ENCODE results near the gene P2RY8.
"Not testable (repeated sequence)": the region's sequence is repeated elsewhere in the genome, so short reads cannot be mapped to it uniquely, and the experiment has no call there.

Gene P2RY8

GRCh38 chrX:1475481-1475880 lies 61.5 kb downstream of the P2RY8 start:
- no peaks in the 10 kb centered on the region for H3K36me3 ChIP-seq (ENCODE audit: control insufficient read depth, insufficient read depth, low read length)
- H3K9me3 ChIP-seq (ENCODE audit: control insufficient read depth, insufficient read depth, low read depth, low read length): peaks cover 2% of the 10 kb centered on the region; the same call in 1 of the 2 replicates
- no peak overlapping the region for H3K27ac ChIP-seq (ENCODE audit: low read depth, low read length)
- no peak overlapping the region for H3K9ac ChIP-seq (ENCODE audit: low read length)
- H3K27me3 ChIP-seq (ENCODE audit: control insufficient read depth, insufficient read depth, low read length): no peaks in the 10 kb centered on the region; the same call in 1 of the 2 replicates
- H3K4me3 ChIP-seq (ENCODE audit: low read depth, low read length): no peak overlapping the region
- H3K4me1 ChIP-seq (ENCODE audit: control insufficient read depth, insufficient read depth, low read length): no peaks in the 10 kb centered on the region

DNA sequence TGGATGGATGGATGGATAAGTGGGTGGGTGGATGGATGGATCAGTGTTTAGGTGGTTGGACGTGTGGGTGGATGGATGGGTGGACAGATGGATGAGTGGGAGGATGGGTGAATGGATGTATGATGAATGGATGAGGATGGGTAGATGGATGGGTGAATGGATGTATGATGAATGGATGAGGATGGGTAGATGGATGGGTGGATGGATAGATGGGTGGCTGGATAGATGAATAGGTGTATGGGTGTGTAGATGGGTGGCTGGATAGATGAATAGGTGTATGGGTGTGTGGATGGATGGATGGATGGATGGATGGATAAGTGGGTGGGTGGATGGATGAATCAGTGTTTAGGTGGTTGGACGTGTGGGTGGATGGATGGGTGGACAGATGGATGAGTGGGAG lies 62.4 kb downstream of the P2RY8 start:
- not testable (repeated sequence) for H3K27ac ChIP-seq (ENCODE audit: low read depth, low read length); H3K9ac ChIP-seq (ENCODE audit: low read length); H3K36me3 ChIP-seq (ENCODE audit: control insufficient read depth, insufficient read depth, low read length); H3K27me3 ChIP-seq (ENCODE audit: control insufficient read depth, insufficient read depth, low read length); H3K4me3 ChIP-seq (ENCODE audit: low read depth, low read length); H3K9me3 ChIP-seq (ENCODE audit: control insufficient read depth, insufficient read depth, low read depth, low read length); H3K4me1 ChIP-seq (ENCODE audit: control insufficient read depth, insufficient read depth, low read length)

GRCh38 chrX:1472975-1473374 lies 64.0 kb downstream of the P2RY8 start:
- H3K36me3 ChIP-seq (ENCODE audit: control insufficient read depth, insufficient read depth, low read length): no peaks in the 10 kb centered on the region
- no peak overlapping the region for H3K9ac ChIP-seq (ENCODE audit: low read length)
- no peak overlapping the region for H3K27ac ChIP-seq (ENCODE audit: low read depth, low read length)

DNA sequence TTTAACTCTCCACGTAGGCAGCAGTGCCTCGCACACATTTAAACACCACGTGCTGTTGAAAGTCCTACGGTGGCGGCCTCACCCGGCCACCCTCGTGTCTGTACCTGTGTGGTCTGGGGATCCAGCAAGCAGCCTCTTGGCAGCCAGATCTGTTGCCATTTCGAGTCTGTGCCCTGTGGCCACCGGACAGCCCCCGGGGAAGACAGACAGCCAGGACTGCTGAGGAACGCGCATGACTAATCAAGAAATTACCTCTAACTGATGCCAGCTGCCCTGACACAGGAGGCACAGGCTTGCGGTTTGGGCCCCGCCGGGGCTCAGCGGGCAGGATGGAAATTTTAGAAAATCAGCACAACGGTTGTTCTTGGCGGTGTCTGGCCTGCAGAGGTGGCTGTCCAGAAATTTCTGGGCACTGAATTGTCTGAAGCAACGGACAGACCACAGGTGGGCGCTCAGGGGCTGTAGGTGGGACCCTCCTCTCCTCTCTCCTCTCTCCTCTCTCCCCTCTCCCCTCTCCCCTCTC lies 68.7 kb downstream of the P2RY8 start:
- Histone ChIP-seq H3K4me1 (ENCODE audit: control insufficient read depth, insufficient read depth, low read length) (peaks cover 4% of the 10 kb centered on the region; the same call in 1 of the 2 replicates), H3K9me3 (ENCODE audit: control insufficient read depth, insufficient read depth, low read depth, low read length) (no peaks in the 10 kb centered on the region), H3K36me3 (ENCODE audit: control insufficient read depth, insufficient read depth, low read length) (no peaks in the 10 kb centered on the region), H3K9ac (ENCODE audit: low read length) (no peak overlapping the region), H3K4me3 (ENCODE audit: low read depth, low read length) (no peak overlapping the region), H3K27ac (ENCODE audit: low read depth, low read length) (no peak overlapping the region), H3K27me3 (ENCODE audit: control insufficient read depth, insufficient read depth, low read length) (peaks cover 50% of the 10 kb centered on the region)

More at GRCh38 chrX:1472975-1473374, 64.0 kb downstream of the P2RY8 start:
- Histone ChIP-seq H3K27me3 (ENCODE audit: control insufficient read depth, insufficient read depth, low read length) (peaks cover 5% of the 10 kb centered on the region), H3K4me1 (ENCODE audit: control insufficient read depth, insufficient read depth, low read length) (no peaks in the 10 kb centered on the region; the same call in 1 of the 2 replicates), H3K4me3 (ENCODE audit: low read depth, low read length) (no peak overlapping the region), H3K9me3 (ENCODE audit: control insufficient read depth, insufficient read depth, low read depth, low read length) (no peaks in the 10 kb centered on the region)

GRCh38 chrX:1466971-1467561 lies 69.9 kb downstream of the P2RY8 start:
- Histone ChIP-seq H3K27me3 (ENCODE audit: control insufficient read depth, insufficient read depth, low read length) (peaks cover 60% of the 10 kb centered on the region), H3K36me3 (ENCODE audit: control insufficient read depth, insufficient read depth, low read length) (no peaks in the 10 kb centered on the region), H3K4me3 (ENCODE audit: low read depth, low read length) (no peak overlapping the region), H3K4me1 (ENCODE audit: control insufficient read depth, insufficient read depth, low read length) (peaks cover 4% of the 10 kb centered on the region; the same call in 1 of the 2 replicates), H3K9ac (ENCODE audit: low read length) (no peak overlapping the region), H3K9me3 (ENCODE audit: control insufficient read depth, insufficient read depth, low read depth, low read length) (no peaks in the 10 kb centered on the region), H3K27ac (ENCODE audit: low read depth, low read length) (no peak overlapping the region)

DNA sequence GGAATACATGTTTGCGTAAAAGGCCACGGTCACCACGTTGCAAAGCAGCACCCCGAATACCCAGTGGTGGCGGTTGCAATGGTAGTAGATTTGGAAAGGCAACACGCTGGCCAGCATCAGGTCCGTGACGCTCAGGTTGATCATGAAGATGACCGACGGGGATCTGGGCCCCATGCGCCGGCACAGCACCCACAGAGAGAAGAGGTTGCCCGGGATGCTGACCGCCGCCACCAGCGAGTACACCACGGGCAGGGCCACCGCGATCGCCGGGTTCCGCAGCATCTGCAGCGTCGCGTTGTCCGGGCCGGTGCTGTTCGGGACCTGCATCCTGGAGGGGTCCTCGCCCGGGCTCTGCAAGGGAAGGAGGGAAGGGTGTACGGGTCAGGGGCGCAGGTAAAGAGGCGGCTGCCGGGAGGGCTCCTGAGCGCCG lies 70.7 kb downstream of the P2RY8 start:
- peaks cover 60% of the 10 kb centered on the region for H3K27me3 ChIP-seq (ENCODE audit: control insufficient read depth, insufficient read depth, low read length)
- no peaks in the 10 kb centered on the region for H3K9me3 ChIP-seq (ENCODE audit: control insufficient read depth, insufficient read depth, low read depth, low read length)
- H3K4me3 ChIP-seq (ENCODE audit: low read depth, low read length): peak overlapping the region; percentile 23; the same call in 1 of the 2 replicates
- H3K27ac ChIP-seq (ENCODE audit: low read depth, low read length): no peak overlapping the region
- no peak overlapping the region for H3K9ac ChIP-seq (ENCODE audit: low read length)
- H3K4me1 ChIP-seq (ENCODE audit: control insufficient read depth, insufficient read depth, low read length): peaks cover 4% of the 10 kb centered on the region; the same call in 1 of the 2 replicates
- H3K36me3 ChIP-seq (ENCODE audit: control insufficient read depth, insufficient read depth, low read length): no peaks in the 10 kb centered on the region

GRCh38 chrX:1465286-1466231 lies 71.4 kb downstream of the P2RY8 start:
- Histone ChIP-seq H3K36me3 (ENCODE audit: control insufficient read depth, insufficient read depth, low read length) (no peaks in the 10 kb centered on the region), H3K4me1 (ENCODE audit: control insufficient read depth, insufficient read depth, low read length) (peaks cover 4% of the 10 kb centered on the region; the same call in 1 of the 2 replicates), H3K9ac (ENCODE audit: low read length) (no peak overlapping the region), H3K27ac (ENCODE audit: low read depth, low read length) (no peak overlapping the region), H3K4me3 (ENCODE audit: low read depth, low read length) (peak overlapping the region; percentile 23; the same call in 1 of the 2 replicates), H3K9me3 (ENCODE audit: control insufficient read depth, insufficient read depth, low read depth, low read length) (no peaks in the 10 kb centered on the region), H3K27me3 (ENCODE audit: control insufficient read depth, insufficient read depth, low read length) (peaks cover 60% of the 10 kb centered on the region)

DNA sequence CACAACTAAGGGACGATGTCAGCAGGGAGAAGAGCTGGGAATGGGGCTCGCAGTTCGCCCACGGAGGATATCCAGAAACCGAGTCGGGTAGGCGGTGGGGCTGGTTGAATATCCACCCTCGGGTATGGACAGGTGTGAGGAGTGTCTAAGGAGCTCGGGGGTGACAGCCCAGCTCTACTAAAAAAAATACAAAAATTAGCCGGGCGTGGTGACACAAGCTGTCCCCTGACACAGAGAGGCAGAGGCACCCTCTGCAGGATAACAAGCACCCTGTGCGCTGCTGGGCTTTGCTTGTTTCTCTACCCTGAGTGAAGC lies 72.1 kb downstream of the P2RY8 start:
- H3K9me3 ChIP-seq (ENCODE audit: control insufficient read depth, insufficient read depth, low read depth, low read length): no peaks in the 10 kb centered on the region
- H3K27me3 ChIP-seq (ENCODE audit: control insufficient read depth, insufficient read depth, low read length): peaks cover 60% of the 10 kb centered on the region
- no peak overlapping the region for H3K9ac ChIP-seq (ENCODE audit: low read length)
- H3K4me3 ChIP-seq (ENCODE audit: low read depth, low read length): no peak overlapping the region
- H3K36me3 ChIP-seq (ENCODE audit: control insufficient read depth, insufficient read depth, low read length): no peaks in the 10 kb centered on the region
- H3K4me1 ChIP-seq (ENCODE audit: control insufficient read depth, insufficient read depth, low read length): peaks cover 4% of the 10 kb centered on the region; the same call in 1 of the 2 replicates
- H3K27ac ChIP-seq (ENCODE audit: low read depth, low read length): no peak overlapping the region

DNA sequence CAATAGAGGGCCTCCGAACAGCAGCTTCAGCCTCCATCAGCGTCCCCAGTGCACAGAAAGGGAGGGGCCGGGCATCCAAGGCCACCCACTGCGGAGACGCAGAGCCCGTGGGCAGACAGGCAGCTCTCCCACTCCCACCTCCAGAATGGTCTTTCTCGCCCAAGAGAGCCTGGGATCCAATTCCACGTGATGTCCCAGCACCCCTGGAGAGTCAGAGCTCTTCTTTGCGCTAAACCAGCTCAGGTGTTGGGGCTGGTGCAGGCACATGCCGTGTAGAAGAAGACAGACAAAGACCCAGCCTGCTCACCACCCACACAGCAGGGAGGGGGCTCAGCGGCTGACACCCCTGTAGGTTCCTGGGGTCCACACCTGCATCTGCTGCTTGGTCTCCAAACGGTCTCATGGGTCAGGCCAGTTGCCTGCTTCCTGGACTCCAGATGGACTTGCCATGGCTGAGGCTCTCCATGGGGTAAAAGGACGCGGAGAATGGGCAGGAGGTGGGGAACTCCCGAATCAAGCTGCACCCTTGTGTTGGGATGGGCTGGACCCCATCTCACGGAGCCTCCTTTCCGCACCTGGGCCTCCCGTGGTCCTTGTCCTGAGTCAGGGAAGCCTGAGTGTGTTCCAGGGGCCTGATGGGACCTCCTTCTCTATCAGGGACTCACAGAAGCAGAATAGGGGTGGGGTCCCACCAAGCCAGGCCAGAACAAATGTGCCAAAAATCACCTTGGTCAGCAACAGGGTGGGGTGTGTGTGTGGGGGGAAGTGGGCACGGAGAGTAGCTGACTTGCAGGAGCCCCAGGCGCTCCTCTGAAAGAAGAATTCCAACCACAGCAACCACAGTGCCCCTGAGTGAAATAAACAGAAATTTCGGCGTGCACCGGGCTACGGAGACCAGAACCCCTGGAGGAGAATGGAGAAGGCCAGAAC lies 72.7 kb downstream of the P2RY8 start:
- Histone ChIP-seq H3K9ac (ENCODE audit: low read length) (no peak overlapping the region), H3K27me3 (ENCODE audit: control insufficient read depth, insufficient read depth, low read length) (peaks cover 60% of the 10 kb centered on the region), H3K9me3 (ENCODE audit: control insufficient read depth, insufficient read depth, low read depth, low read length) (no peaks in the 10 kb centered on the region), H3K4me3 (ENCODE audit: low read depth, low read length) (no peak overlapping the region), H3K27ac (ENCODE audit: low read depth, low read length) (no peak overlapping the region), H3K36me3 (ENCODE audit: control insufficient read depth, insufficient read depth, low read length) (no peaks in the 10 kb centered on the region), H3K4me1 (ENCODE audit: control insufficient read depth, insufficient read depth, low read length) (peaks cover 4% of the 10 kb centered on the region; the same call in 1 of the 2 replicates)

DNA sequence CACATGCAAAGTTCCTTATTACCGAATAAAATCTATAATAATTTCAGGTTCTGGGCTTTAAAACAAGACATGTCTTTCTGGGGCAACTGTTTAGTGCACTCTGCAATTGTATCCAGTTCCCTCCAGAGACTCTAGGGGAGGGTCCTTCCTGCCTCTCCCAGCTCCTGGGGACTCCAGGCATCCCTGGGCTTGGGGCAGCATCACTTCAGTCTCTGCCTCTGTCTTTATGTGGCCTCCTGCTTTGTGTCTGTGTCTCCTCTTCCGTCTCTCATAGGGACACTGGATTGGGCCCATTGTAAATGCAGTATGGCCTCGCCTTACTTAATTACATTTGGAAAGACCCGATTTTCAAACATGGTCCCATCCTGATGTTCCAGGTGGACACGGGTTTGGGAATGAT lies 73.4 kb downstream of the P2RY8 start:
- H3K4me3 ChIP-seq (ENCODE audit: low read depth, low read length): no peak overlapping the region
- H3K4me1 ChIP-seq (ENCODE audit: control insufficient read depth, insufficient read depth, low read length): peaks cover 4% of the 10 kb centered on the region; the same call in 1 of the 2 replicates
- H3K9ac ChIP-seq (ENCODE audit: low read length): no peak overlapping the region
- no peaks in the 10 kb centered on the region for H3K9me3 ChIP-seq (ENCODE audit: control insufficient read depth, insufficient read depth, low read depth, low read length)
- no peak overlapping the region for H3K27ac ChIP-seq (ENCODE audit: low read depth, low read length)
- no peaks in the 10 kb centered on the region for H3K36me3 ChIP-seq (ENCODE audit: control insufficient read depth, insufficient read depth, low read length)
- peaks cover 60% of the 10 kb centered on the region for H3K27me3 ChIP-seq (ENCODE audit: control insufficient read depth, insufficient read depth, low read length)
